ENCODE results near the gene ADAMTS6.
"Not testable (repeated sequence)": the region's sequence is repeated elsewhere in the genome, so short reads cannot be mapped to it uniquely, and the experiment has no call there.

ADAMTS6 gene

GRCh38 chr5:65474130-65474711, 7.5 kb downstream of the ADAMTS6 start:
- DNase-seq (ENCODE audit: low spot score) = no peak

GRCh38 chr5:65468633-65469032, 13.1 kb downstream of the ADAMTS6 start:
- no peak for DNase-seq (ENCODE audit: low spot score)

DNA sequence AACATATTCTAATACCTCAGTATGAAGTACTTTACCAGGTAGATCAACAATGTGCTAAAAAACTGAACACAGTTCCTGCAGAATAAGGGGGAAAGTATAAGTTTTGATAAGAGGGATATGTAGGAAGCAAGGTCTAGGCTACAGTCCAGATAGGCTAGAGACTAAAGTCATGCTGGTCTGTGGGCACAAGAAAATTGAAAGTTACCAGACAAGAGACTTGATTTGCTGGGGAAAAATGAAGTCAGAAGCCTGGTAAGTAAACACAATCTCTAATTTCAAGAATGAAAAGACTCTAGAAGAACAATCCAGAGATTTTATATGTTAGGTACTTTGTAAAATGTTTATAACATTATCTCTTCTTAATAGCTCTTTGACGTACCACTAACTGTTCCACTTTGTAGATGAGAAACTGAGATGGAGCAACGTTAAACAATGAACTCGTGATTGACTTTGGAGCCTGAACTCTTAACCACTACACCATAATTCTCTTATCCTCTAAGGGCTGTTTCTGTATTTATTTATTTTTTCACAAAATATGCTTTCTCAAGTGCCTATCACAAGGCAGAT, 19.5 kb downstream of the ADAMTS6 start:
- no peak for DNase-seq (ENCODE audit: low spot score)

DNA sequence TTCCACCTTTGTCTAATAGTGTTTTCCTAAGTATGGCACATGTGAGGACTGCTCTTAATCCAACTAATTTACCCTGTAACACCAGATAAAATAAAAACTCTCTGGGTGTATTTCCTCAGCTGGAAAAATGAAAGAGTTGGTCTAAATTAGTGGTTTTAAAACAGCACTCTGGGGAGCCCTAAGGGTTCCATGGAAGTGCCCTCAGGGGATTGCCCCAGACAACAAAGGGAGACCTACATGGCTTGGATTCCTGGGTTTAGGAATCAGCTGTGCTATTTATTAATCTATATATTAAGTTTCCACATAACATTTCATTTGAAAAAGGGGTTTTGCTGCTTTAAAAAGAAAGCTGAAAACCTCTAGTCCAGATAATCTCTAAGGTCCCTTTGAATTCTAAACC, 20.2 kb downstream of the ADAMTS6 start:
- DNase-seq (ENCODE audit: low spot score) = no peak

GRCh38 chr5:65459995-65460394, 21.7 kb downstream of the ADAMTS6 start:
- DNase-seq (ENCODE audit: low spot score) = no peak

- no peak for DNase-seq (ENCODE audit: low spot score)
Measured at GRCh38 chr5:65455064-65455463, 26.7 kb downstream of the ADAMTS6 start.

DNA sequence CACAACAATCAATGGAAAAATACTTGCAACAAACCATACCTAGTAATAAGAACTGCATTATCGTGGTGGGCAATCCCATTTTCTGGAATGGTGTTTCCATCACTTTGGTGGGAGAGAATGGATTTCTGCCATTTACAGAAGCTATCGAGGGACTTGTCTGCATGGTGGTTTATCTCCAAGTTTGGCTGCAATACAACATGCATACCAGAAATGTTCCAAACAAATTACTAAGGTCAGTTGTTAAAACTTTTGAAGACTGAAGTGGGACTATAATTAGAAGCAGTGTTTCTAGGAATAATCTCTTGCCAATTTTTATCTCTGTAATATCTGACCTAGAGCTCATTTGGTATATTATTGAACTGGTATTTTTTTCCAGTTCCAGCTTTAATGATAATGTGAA, 30.3 kb downstream of the ADAMTS6 start:
- DNase-seq (ENCODE audit: low spot score) = no peak

DNA sequence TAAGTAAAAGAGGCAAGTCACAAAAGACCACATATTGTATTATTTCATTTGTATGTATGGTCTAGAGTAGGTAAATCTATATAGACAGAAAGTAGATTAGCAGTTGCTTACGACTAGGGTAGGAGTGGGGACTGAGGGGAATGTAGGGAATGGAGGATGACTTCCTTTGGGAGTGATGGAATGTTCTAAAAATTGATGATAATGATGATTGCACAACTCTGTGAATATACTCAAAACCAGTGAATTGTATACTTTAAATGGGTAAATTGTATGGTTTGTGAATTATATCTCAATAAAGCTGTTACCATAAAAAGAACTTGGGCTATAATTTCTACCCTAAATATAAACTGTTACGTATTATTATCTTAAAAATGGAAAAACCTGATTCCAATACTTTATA, 35.0 kb downstream of the ADAMTS6 start:
- DNase-seq (ENCODE audit: low spot score) = no peak

DNA sequence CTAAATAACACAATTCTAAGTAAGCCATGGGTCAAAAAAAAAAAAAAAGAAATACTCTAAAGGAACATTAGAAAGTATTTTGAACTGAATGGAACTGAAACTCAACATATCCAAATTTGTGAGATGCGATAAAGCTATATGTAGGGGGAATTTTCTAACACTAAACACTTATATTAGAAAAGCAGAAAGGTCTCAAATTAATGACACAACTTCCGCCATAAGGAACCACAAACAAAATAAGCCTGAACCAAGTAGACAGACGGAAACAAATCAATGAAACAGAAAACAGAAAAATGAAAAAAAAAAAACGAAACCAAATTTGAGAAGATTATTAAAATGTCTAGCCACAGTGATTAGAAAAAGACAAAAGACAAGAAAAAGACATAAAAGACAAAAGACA, 39.9 kb downstream of the ADAMTS6 start:
- no peak for DNase-seq (ENCODE audit: low spot score)

GRCh38 chr5:65440456-65440855, 41.3 kb downstream of the ADAMTS6 start:
- DNase-seq (ENCODE audit: low spot score) = no peak

DNA sequence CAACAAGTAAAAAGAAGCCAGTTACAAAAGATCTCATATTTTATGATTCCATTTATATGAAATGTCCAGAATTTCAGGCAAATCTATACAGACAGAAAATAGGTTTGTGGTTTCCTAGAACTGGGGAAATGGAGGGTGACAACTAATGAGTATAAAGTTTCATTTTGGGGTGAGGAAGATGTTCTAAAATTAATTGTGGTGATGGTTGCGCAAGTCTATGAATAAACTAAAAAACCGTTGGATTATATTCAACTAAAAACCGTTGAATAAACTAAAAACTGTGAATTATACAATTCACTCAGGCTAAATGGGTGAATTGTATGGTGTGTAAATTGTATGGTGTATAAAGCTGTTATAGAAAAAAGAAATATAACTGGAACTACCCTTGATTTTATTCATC, 47.6 kb downstream of the ADAMTS6 start:
- DNase-seq (ENCODE audit: low spot score) = no peak

DNA sequence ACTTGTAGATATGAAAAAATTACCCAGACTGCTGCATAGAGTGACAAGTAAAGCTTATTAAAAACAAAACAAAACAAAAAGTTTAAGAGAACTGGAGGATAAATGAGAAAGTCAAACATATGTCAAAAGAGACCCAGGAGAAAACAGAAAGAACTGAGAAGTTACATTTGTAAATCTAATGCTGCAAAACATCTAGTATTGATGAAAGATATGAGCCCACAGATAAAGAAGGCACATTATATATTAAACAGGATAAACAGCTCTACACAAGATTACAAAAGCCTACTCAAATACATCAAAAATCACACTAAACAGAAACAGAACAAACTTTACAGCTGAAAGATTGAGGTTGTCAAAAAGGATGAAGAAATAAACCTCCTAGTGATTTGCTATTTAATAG, 55.1 kb downstream of the ADAMTS6 start:
- DNase-seq (ENCODE audit: low spot score) = no peak

DNA sequence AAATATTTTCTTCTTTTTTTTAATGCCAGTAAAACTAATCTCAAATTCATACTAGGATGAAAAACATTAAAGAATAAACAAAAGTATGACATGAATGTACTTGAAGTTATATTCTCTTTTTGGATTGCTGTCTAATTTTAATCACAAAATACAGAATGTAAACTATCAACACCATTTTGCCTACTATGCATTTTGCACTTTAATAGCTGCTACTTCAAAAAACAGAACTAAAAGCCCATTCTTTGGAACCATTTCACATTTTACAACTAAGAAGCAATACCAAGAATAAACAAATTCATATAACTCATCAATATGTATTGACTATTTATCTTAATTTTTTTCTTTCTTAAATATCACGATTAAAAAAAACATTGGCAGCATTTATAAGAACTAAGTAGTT, 58.1 kb downstream of the ADAMTS6 start:
- DNase-seq (ENCODE audit: low spot score) = no peak

- no peak for DNase-seq (ENCODE audit: low spot score)
Measured at GRCh38 chr5:65418661-65419060, 63.1 kb downstream of the ADAMTS6 start.

DNA sequence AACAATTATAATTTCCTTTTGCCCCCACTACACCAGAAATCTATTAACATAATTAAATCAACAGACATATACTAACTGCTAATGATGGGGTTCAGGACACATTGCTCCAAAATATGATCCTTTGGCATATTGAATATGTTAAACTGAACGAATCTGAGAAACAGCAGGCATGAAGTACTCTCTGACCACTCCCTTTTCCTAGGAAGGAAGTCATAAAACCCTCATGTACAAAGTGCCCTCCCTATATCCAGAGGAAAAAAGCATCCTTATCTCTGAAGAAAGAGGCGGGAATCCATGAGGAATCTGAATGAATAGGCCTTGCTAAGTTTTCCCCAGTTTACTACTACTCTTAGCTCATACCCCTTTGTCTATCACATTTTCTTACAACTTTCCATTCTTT, 67.9 kb downstream of the ADAMTS6 start:
- DNase-seq (ENCODE audit: low spot score) = no peak

DNA sequence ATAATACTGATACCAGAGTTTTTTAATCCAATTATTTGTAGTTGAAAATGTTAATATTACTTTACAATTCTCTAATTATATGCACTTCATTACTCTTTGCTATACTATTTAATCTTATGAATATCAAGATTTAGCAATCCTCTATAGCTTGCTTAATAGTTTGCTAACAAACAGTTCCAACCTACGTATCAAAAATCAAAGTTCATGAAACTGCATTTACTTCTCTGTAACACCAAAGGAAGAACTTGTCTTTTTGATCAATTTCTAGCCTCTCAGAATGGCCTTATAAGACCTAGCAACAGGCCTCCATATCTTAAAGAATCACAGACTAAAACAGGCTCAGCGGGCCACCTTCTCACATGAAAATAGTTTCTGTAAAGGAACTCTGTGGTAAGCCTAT, 68.9 kb downstream of the ADAMTS6 start:
- DNase-seq (ENCODE audit: low spot score) = no peak

DNA sequence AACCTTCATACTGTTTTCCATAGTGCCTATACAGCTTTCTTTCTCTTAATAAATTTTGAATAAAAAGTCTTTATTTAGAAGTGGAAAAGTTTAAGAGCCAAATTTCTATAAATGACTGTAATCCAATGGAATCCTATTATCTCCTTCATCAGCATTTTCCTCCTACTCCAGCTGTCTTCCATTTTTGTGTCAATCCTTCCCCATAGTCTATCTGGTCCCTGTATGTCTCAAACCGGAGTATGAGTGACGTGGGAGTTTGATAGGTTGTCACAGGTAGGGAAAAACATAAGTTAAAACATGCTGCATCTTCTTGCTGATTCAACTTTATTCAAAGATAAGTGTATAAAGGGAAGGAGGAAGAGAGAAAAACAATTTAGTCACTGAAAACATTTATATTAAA, 70.4 kb downstream of the ADAMTS6 start:
- no peak for DNase-seq (ENCODE audit: low spot score)

DNA sequence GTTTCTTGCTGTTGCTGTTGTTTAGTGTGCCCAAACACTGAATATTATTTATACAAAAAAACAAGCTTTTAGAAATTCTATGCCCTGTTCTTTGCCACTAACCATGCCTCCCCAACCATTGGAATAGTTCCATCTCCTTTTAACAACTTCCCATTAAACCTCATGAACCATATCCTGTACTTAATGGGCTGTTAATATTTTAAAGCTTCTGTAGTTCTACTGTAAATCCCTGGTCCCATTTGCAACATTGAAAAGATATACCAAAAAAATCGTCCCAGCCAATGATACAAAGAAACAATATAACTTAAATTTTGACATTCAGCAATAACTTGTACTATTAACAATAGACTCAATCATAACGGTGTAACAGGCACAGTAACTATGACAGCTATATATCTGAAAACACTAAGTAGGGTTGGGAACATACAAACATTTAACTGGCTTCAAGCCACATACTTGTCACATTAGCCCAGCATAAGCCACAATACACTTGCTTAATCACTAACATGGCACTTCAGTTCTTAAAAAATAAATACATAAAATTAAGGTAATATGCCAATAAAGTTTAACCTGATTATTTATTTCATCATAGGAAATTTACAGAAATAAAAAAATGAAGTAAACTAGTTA, 86.1 kb downstream of the ADAMTS6 start:
- no peak for DNase-seq (ENCODE audit: low spot score)

DNA sequence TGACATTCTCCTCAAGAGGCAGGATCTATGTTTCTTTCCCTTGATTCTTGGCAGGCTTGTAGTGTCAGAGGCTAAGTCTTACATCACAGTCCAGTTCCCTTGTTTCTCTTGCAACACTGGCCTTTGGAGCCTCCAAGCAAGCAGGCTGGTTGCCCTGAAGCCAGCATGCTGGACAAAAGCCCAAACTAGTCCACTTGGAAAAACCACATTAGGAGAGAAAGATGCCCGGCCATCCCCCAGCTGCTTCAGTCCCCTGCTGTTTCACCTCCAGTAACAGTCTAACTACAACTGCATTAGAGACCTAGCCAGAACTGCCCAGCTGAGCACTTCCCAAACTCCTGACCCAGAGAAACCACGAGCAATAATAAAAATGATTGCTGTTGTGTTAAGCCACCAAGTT, 87.6 kb downstream of the ADAMTS6 start:
- peak; percentile 20 for DNase-seq (ENCODE audit: low spot score)

DNA sequence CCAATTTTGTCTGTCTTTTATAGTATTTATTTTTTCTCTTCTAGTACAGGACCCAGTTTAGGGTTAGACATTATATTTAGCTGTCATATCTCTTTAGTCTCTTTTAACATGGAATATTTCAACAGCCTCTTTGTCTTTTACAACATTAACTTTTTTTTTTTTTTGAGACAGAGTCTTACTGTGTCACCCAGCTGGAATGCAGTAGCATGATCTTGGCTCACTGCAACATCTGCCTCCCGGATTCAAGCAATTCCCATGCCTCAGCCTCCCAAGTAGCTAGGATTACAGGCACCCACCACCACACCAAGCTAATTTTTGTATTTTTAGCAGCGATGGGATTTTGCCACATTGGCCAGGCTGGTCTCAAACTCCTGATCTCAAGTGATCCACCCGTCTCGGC, 90.1 kb downstream of the ADAMTS6 start:
- no peak for DNase-seq (ENCODE audit: low spot score)

GRCh38 chr5:65390208-65390607, 91.5 kb downstream of the ADAMTS6 start:
- DNase-seq (ENCODE audit: low spot score) = no peak

- DNase-seq (ENCODE audit: low spot score) = no peak
Measured at GRCh38 chr5:65383859-65384258, 97.9 kb downstream of the ADAMTS6 start.

DNA sequence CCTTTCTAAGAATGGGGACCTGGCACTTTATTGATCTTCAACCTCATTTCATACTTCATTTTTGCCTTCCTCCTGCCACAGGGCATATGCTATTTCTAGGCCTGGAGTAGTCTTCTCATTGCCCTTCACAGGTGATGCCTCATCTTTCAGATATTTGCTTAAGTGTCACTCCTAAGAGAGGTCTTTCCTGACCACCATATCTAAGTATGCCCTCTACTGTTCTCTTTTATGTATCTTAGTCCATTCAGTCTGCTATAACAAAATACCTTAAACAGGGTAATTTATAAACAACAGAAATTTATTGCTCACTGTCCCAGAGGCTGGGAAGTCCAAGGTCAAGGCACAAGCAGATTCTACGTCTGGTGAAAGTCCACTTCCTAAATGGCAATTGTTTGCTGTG, 99.1 kb downstream of the ADAMTS6 start:
- DNase-seq (ENCODE audit: low spot score) = no peak

DNA sequence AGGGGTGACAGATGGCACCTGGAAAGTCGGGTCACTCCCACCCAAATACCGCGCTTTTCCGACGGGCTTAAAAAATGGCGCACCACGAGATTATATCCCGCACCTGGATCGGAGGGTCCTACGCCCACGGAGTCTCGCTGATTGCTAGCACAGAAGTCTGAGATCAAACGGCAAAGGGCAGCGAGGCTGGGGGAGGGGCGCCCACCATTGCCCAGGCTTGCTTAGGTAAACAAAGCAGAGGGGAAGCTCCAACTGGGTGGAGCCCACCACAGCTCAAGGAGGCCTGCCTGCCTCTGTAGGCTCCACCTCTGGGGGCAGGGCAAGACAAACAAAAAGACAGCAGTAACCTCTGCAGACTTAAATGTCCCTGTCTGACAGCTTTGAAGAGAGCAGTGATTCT, 111.2 kb downstream of the ADAMTS6 start:
- not testable (repeated sequence) for DNase-seq (ENCODE audit: low spot score)

Data from hepatic stellate cell (primary cell).